Vagina (tissue), 2 donors: ENCODE data around the gene SECISBP2L.

Experiments used
- POLR2A ChIP-seq, 2 donors: fragments of 450-650 bp; IDR thresholded peaks; one replicate each; pipeline ENCODE4 v1.6.1; 2017; ENCODE audit warnings: antibody characterized with exemption in 2 of 2, mild to moderate bottlenecking in 2 of 2, moderate library complexity in 2 of 2
- TF ChIP-seq, protein P1 (sequence below), 3 experiments: fragments of 450-650 bp in 2 of 3; fragments of 200-600 bp in 1 of 3; sonication (generic) in 1 of 3; IDR thresholded peaks; one replicate each; pipeline ENCODE4 v1.5.1; 2017 to 2019; ENCODE audit warnings: antibody characterized with exemption in 3 of 3, mild to moderate bottlenecking in 2 of 3, moderate library complexity in 2 of 3

DNA sequence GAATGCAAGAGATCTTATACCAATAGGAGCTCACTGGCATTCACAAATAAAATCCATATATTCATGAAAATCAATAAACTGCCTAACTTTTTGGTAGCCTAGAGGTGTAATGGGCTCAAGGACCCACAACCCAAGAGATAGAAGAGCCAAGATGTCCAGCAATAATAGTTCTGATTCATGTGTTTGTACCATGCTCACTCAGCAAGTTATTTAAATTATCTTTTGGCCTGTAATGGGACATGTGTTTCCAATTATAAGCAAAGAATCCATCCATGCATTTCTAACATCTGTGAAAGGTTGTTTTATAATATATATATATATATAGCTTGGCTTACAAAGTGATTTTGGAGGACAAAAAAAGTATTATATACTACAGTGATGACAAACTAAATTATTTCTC, 52.9 kb downstream of the SECISBP2L start:
- TF ChIP-seq, protein P1, sequence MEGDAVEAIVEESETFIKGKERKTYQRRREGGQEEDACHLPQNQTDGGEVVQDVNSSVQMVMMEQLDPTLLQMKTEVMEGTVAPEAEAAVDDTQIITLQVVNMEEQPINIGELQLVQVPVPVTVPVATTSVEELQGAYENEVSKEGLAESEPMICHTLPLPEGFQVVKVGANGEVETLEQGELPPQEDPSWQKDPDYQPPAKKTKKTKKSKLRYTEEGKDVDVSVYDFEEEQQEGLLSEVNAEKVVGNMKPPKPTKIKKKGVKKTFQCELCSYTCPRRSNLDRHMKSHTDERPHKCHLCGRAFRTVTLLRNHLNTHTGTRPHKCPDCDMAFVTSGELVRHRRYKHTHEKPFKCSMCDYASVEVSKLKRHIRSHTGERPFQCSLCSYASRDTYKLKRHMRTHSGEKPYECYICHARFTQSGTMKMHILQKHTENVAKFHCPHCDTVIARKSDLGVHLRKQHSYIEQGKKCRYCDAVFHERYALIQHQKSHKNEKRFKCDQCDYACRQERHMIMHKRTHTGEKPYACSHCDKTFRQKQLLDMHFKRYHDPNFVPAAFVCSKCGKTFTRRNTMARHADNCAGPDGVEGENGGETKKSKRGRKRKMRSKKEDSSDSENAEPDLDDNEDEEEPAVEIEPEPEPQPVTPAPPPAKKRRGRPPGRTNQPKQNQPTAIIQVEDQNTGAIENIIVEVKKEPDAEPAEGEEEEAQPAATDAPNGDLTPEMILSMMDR (IDR thresholded peaks at IDR 0.05): no peak
- TF ChIP-seq POLR2A (IDR thresholded peaks at IDR 0.05): no peak
